ENCODE measurements around the gene LMTK3. TPM values are rescaled to one million over a fixed set of nuclear protein-coding genes. Genes with fewer than 3 reads are reported as not detected.
"Not testable (repeated sequence)": the region's sequence is repeated elsewhere in the genome, so short reads cannot be mapped to it uniquely, and the experiment has no call there.

Gene LMTK3
- total RNA-seq, 2 experiments from 2014 or later, result 3.5 to 5.3 TPM

DNA sequence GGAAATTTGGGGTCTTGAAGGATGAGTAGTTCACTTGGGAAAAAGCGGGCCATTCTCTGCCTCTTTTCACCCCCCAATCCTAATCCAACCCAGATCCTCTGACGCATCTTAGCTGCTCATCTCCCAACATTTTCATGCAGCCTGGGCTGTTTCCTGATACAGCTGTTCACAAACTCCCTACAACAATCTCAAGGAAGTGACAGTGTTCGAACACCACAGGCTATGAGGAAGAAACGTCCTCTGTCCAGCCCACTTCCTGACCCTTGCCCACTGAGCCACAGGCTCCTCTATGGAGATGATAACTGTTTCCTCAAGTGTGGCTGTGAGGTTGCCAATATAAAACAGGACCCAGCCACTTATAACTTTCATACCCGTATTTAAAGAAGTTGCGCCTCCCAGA, 16.2 kb downstream of the LMTK3 start:
- Mint-ChIP-seq H3K27me3 (peaks cover 46% of the 10 kb centered on the region), H3K9me3 (ENCODE audit: low read depth) (no peaks in the 10 kb centered on the region), H3K4me3 (no peak overlapping the region), H3K27ac (no peak overlapping the region), H3K36me3 (no peaks in the 10 kb centered on the region), H3K4me1 (peaks cover 27% of the 10 kb centered on the region)
- CTCF ChIA-PET, result interaction anchor here (0.8 to 4.5 kb wide), 4 partner anchors 11 to 113 kb away, joined by 3 to 30 read pairs (median 5); no protein-coding TSS in a partner anchor
- ATAC-seq (no peak), DNase-seq (no peak)

DNA sequence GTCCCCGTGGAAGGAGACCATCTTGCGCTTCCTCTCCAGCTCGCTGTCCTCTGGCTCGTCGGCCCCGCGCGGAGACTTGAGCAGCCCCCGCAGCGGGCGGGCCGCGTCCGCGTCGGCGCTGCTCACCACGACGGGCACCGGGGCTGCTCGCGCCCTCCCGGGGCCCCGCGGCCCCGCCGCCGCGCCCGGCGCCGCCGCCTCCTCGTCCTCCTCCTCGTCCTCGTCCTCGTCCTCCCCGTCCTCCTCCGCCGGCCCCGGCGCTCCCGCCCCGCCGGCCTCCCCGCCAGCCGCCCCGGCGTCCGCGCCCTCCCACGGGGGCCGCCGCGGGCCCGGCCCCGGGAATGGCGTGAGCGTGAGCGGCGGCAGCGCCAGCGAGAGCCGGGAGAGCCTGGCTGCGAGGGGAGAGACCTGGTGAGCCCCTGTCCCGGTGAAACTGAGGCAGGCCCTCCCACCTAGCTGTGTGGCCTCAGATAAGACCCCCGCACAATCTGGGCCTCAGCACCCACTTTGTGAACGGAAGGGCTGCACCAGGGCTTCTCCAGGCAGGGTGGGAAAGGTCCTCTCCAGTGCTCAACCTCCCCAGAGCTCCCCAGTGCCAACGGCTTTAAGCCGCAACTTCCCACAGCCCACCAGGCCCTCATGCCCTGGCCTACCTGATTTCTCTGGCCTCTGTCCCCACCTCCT, 17.8 kb downstream of the LMTK3 start:
- Mint-ChIP-seq H3K27ac (no peak overlapping the region), H3K4me3 (peak overlapping the region; percentile 26), H3K9me3 (ENCODE audit: low read depth) (no peaks in the 10 kb centered on the region), H3K36me3 (no peaks in the 10 kb centered on the region), H3K27me3 (peaks cover 51% of the 10 kb centered on the region), H3K4me1 (peaks cover 30% of the 10 kb centered on the region)
- DNase-seq (no peak), ATAC-seq (peak; percentile 15)
- CTCF ChIA-PET, result interaction anchor here (0.9 to 4.5 kb wide), 8 partner anchors 13 to 180 kb away, joined by 3 to 30 read pairs (median 4); partner anchors contain the start of genes RPL18 and SPHK2

DNA sequence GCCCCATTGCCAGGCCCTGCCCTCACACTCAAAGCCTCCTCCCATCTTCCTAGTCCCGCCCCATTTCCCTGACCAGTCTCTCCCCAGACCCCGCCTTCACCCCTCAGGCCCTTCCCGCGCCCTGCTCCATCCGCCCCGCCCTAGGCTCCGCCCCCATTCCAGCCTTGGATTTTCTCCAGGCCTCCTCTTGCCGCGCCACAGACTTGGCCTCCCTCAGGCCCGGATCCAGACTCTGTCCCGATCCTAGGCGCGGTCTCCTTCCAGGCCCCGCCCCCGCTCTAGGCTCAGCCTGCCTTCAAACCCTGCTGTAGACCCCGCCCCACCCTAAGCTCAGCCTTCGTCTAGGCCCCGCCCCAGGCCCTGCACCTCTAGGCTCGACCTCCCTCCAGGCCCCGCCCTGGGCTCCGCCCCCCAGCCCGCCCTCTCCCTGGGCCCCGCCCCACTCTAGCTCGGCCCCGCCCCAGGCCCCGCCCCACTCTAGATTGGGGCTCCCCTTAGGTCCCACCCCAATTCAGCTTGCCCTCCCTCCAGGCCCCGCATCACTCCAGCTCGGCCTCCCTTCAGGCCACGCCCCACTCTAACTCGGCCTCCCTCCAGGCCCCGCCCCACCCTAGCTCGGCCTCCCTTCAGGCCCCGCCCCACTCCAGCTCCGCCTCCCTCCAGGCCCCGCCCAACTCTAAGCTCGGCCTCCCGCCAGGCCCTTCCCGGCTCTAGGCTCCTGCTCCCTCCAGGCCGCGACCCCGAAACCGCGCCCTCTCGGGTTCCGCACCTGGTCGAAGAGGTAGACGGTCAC, 18.5 kb downstream of the LMTK3 start:
- ATAC-seq (peak; percentile 74), DNase-seq (peak; percentile 91)
- peaks cover 30% of the 10 kb centered on the region for H3K4me1 Mint-ChIP-seq
- peak overlapping the region; percentile 26 for H3K27ac Mint-ChIP-seq
- CTCF ChIA-PET, result interaction anchor here (0.9 to 4.5 kb wide), 6 partner anchors 13 to 143 kb away, joined by 3 to 30 read pairs (median 9); partner anchors contain the start of genes RPL18 and SPHK2
- H3K36me3 Mint-ChIP-seq, result no peaks in the 10 kb centered on the region
- no peaks in the 10 kb centered on the region for H3K9me3 Mint-ChIP-seq (ENCODE audit: low read depth)
- H3K27me3 Mint-ChIP-seq, result peaks cover 51% of the 10 kb centered on the region
- peak overlapping the region; percentile 26 for H3K4me3 Mint-ChIP-seq

DNA sequence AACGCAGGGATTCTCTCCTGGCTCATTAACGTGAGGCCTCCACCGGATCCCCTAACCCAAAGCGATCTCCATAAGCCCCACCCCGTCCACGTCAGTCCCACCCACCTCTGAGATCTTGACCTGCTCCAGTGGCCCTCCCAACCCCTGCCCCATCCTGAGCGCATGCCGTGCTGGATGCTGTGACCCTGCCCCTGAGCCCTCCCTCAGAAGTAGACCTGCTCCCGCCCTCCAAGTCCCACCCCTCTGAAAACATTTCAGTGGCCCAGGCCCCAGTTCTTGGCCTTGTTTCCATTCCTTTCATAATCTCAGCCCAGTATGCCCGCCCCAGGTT, 19.9 kb downstream of the LMTK3 start:
- CTCF ChIA-PET, result interaction anchor here (3.9 to 4.9 kb wide), 2 partner anchors 93 to 117 kb away, joined by 22 to 72 read pairs; no protein-coding TSS in a partner anchor
- H3K36me3 Mint-ChIP-seq, result no peaks in the 10 kb centered on the region
- H3K9me3 Mint-ChIP-seq (ENCODE audit: low read depth), result no peaks in the 10 kb centered on the region
- no peak overlapping the region for H3K4me3 Mint-ChIP-seq
- no peak overlapping the region for H3K27ac Mint-ChIP-seq
- H3K27me3 Mint-ChIP-seq, result peaks cover 47% of the 10 kb centered on the region
- peaks cover 30% of the 10 kb centered on the region for H3K4me1 Mint-ChIP-seq
- ATAC-seq (no peak), DNase-seq (no peak)

DNA sequence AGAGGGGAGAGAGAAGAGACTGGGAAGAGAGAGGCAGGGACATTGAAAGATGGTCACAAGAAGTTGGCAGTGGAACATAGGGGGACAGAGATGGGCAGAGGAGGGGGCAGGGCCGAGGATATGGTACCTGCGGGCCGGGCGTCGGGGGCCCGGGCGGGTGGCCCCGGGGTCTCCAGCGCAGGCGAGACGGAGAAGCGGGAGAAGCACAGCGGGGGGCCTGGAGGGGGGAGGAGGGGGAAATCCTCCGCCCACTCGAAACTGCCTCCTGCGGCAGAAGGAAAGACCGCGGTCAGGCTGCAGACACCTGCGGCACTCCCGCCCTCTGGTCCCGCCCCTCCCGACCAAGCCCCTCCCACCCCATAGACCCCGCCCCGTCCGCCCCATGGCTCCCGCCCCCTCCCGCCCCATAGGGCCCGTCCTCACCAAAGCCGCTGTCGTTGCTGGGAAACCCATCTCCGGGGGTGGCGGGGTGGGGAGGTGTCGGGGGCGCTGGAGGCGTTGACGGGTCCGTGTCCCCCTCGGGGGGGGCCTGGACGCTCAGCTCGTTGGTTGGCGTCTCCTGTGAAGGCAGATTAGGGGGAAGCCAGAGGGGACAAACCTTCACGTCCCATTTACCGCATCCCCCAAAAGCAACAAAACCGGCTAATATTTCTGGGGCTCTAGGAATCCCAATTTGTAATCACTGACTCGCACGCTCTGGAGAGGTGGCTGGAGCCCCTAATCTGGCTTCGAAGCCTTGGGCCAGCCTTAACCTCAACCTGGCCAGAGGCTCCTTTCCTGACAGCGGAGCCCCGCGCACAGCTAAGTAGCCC, 20.4 kb downstream of the LMTK3 start:
- peak; percentile 65 for DNase-seq
- H3K4me1 Mint-ChIP-seq, result peaks cover 30% of the 10 kb centered on the region
- H3K27ac Mint-ChIP-seq, result no peak overlapping the region

DNA sequence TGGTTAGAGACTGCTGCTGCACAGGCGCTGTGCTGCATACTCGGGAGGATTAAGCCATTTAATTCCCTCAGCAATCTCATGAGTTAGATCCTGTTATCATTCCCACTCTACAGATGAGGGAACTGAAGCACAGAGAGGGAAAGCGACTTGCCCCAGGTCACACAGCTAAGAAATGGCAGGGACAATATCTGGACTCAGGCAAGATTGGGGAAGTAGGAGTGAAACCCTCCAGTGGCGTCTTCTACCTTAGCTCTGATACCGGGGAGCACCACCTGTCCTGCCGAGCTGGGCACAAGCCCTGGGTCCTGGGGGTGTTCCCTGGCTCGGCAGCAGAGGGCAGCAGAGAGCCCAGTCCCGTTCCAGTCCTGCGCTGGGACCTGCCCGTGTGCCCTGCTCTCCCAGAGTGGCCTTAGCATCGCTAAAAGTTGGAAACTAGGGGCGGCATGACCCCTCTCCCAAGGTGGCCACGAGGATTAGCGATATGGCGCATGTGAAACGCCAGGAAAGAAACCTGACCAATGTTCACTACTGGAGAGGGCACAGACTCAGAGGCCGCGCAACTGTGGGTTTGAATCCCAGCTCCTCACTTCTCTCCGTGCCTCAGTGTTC, 21.9 kb downstream of the LMTK3 start:
- ATAC-seq, result peak; percentile 42
- Mint-ChIP-seq H3K27ac (no peak overlapping the region), H3K27me3 (peaks cover 33% of the 10 kb centered on the region), H3K9me3 (ENCODE audit: low read depth) (no peaks in the 10 kb centered on the region), H3K36me3 (no peaks in the 10 kb centered on the region), H3K4me3 (no peak overlapping the region), H3K4me1 (peaks cover 23% of the 10 kb centered on the region)
- DNase-seq, result peak; percentile 86
- CTCF ChIA-PET, result interaction anchor here (0.7 to 4.9 kb wide), 30 partner anchors 10 to 217 kb away, joined by 3 to 72 read pairs (median 5); partner anchors contain the start of genes KDELR1, SYNGR4 and TMEM143

More for the DNA sequence above, 20.4 kb downstream of the LMTK3 start:
- Mint-ChIP-seq H3K27me3 (peaks cover 45% of the 10 kb centered on the region), H3K4me3 (no peak overlapping the region), H3K9me3 (ENCODE audit: low read depth) (no peaks in the 10 kb centered on the region), H3K36me3 (no peaks in the 10 kb centered on the region)
- ATAC-seq, result no peak
- CTCF ChIA-PET, result interaction anchor here (0.8 to 4.9 kb wide), 10 partner anchors 11 to 117 kb away, joined by 3 to 72 read pairs (median 8); no protein-coding TSS in a partner anchor

DNA sequence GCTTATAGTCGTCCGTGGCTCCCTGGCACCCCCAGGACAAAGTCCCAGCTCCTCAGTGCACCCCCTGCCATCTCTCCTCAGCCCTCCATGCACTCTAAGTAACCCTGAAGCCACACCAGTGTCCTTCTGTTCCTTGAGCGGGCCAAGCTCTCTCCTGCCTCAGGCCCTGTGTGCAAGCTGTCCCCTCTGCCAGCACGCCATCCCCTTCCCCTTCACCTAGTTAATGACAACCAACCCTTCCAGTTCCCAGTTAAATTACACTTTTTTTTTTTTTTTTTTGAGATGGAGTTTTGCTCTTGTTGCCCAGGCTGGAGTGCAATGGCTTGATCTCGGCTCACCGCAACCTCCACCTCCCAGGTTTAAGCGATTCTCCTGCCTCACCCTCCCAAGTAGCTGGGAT, 23.2 kb downstream of the LMTK3 start:
- H3K36me3 Mint-ChIP-seq, result not testable (repeated sequence)
- CTCF ChIA-PET, result interaction anchor here (1.4 to 4.9 kb wide), 7 partner anchors 8 to 120 kb away, joined by 4 to 72 read pairs (median 16); partner anchors contain the start of gene KDELR1

DNA sequence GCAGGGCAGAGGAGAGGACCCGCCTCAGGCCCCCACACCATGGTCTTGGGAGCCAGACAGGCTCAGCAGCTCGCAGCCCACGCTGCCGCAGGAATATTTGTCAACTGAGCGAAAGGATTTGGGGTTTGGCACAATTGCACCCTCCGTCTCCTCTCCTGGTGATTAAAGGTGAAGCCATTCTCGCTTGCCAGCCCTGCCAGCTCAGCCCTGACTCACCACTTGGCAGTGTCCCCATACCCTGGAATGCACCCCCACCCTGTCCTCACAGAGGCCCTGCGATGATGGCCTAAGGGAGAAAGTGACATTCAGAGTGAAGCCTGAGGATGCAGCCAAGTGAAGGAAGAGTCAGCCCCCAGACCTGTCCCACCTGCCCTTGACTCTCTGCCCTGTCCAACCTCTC, 23.7 kb downstream of the LMTK3 start:
- DNase-seq (no peak), ATAC-seq (no peak)
- H3K9me3 Mint-ChIP-seq (ENCODE audit: low read depth), result no peaks in the 10 kb centered on the region
- no peak overlapping the region for H3K27ac Mint-ChIP-seq
- CTCF ChIA-PET, result interaction anchor here (0.7 to 4.9 kb wide), 7 partner anchors 97 to 174 kb away, joined by 3 to 72 read pairs (median 6); partner anchors contain the start of gene KDELR1
- no peak overlapping the region for H3K4me3 Mint-ChIP-seq
- no peaks in the 10 kb centered on the region for H3K36me3 Mint-ChIP-seq
- H3K4me1 Mint-ChIP-seq, result peaks cover 20% of the 10 kb centered on the region
- H3K27me3 Mint-ChIP-seq, result peaks cover 26% of the 10 kb centered on the region

More for the DNA sequence above, 23.2 kb downstream of the LMTK3 start:
- not testable (repeated sequence) for ATAC-seq; DNase-seq; H3K4me3 Mint-ChIP-seq; H3K27ac Mint-ChIP-seq; H3K9me3 Mint-ChIP-seq (ENCODE audit: low read depth)
- Mint-ChIP-seq H3K4me1 (peaks cover 20% of the 10 kb centered on the region), H3K27me3 (peaks cover 26% of the 10 kb centered on the region)

DNA sequence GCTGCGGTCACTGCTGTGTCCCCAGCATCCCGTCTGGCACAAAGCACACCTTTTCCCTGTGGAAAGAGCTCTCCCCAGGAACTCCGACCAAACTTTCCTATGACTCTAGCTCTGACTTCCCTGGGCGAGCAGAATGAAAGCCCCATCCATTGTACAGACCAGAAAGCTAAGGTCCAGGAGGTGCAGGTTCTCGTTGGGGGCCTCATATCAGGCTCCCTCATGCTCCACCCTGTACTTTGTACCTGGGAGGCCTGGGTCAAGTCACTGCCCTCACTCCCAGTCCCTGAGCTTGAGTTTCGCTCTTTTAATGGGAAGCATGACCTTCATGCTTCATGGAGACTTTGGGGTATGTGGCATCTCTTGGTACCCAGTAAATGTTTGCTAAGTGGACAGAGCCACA, 24.1 kb downstream of the LMTK3 start:
- Mint-ChIP-seq H3K4me1 (peaks cover 17% of the 10 kb centered on the region), H3K27me3 (peaks cover 22% of the 10 kb centered on the region), H3K4me3 (no peak overlapping the region), H3K27ac (no peak overlapping the region), H3K9me3 (ENCODE audit: low read depth) (no peaks in the 10 kb centered on the region), H3K36me3 (no peaks in the 10 kb centered on the region)
- ATAC-seq (no peak), DNase-seq (no peak)
- CTCF ChIA-PET, result interaction anchor here (0.7 to 4.9 kb wide), 5 partner anchors 96 to 173 kb away, joined by 3 to 72 read pairs (median 4); partner anchors contain the start of gene KDELR1

DNA sequence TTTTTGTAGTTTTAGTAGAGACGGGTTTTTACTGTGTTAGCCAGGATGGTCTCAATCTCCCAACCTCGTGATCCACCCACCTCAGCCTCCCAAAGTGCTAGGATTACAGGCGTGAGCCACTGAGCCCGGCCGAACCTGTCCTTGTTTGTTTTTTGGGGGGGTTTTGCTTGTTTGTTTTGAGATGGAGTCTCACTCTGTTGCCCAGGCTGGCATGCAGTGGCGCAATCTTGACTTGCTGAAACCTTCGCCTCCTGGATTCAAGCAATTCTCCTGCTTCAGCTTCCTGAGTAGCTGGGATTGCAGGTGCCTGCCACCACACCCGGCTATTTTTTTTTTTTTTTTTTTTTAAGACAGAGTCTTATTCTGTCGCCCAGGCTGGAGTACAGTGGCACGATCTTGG, 24.9 kb downstream of the LMTK3 start:
- CTCF ChIA-PET, result interaction anchor here (1.3 to 1.8 kb wide), 2 partner anchors 95 to 103 kb away, joined by 4 to 6 read pairs; partner anchors contain the start of gene KDELR1
- H3K4me3 Mint-ChIP-seq; H3K9me3 Mint-ChIP-seq (ENCODE audit: low read depth); DNase-seq; H3K36me3 Mint-ChIP-seq; H3K27ac Mint-ChIP-seq; ATAC-seq: not testable (repeated sequence)
- peaks cover 12% of the 10 kb centered on the region for H3K4me1 Mint-ChIP-seq
- peaks cover 14% of the 10 kb centered on the region for H3K27me3 Mint-ChIP-seq

DNA sequence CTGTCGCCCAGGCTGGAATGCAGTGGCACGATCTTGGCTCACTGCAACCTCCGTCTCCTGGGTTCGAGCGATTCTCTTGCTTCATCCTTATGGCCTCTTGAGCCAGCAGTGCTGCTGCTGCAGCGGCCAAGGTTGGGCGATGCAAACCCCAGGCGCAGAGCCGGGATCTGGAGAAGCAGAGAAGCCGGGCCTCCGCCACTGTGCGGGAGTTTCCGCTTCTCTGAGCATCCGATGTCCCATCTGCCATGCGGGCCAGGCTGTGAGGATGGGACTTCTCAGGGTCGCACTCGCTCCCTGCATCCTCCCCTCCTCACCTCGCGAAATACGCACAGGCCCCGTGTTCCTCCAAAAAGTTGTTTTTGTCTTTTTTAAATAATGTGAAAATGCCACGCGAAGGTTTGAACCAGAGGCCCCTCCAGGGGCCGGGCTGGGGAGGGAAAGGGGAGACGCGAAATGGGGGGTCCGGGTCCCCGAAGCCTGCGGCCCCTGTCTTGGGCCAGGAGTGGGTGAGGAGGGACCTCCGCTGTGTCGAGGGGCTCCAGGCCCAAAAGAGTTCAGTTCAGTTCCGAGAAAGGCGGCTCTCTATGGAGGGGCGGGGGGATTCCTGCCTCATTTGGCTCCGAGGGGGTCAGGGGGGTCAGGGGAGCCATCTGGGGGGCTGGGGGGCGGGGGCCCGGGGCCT, 26.6 kb downstream of the LMTK3 start:
- no peaks in the 10 kb centered on the region for H3K36me3 Mint-ChIP-seq
- CTCF ChIA-PET, result no interaction called here
- no peak overlapping the region for H3K27ac Mint-ChIP-seq
- no peaks in the 10 kb centered on the region for H3K9me3 Mint-ChIP-seq (ENCODE audit: low read depth)
- no peak overlapping the region for H3K4me3 Mint-ChIP-seq
- H3K4me1 Mint-ChIP-seq, result peaks cover 14% of the 10 kb centered on the region
- DNase-seq, result no peak
- H3K27me3 Mint-ChIP-seq, result peaks cover 3% of the 10 kb centered on the region
- ATAC-seq, result no peak

All from activated CD8-positive, alpha-beta memory T cell treated with anti-CD3 and anti-CD28 coated beads, Interleukin-2, amount 10 ng/mL, durations not matched to agents 7 days and 5 days (primary cell).